NCI-H2196 treated with DMSO at 0.1 percent for 48 hours (cell line): Measurements from ENCODE around the gene IRGQ.

Source experiments
- DNase-seq: peaks from one replicate; lab custom pipeline; 2025; ENCODE audit not compliant: unreplicated experiment; lab: John Stamatoyannopoulos, UW

Gene IRGQ

DNA sequence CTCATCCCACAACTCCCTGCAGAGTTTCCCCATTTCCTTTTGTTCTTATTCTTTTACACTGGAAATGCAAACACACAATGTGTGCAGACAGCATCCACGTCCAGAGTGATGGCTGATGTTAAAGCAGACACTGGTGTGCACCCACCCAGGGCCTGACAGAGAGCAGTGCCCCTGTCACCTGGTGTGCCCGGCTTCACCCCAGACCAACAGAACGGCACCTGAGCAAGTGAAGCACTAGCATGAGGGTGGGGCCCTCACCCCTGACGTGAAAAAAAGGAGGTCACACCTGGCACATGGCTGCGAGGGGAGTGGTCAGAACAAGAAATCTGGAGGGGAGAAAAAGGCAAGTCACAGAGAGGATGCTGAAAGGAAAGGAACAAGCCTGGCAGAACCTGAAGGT, 50.7 kb downstream of the IRGQ start:
- DNase-seq, result no peak

DNA sequence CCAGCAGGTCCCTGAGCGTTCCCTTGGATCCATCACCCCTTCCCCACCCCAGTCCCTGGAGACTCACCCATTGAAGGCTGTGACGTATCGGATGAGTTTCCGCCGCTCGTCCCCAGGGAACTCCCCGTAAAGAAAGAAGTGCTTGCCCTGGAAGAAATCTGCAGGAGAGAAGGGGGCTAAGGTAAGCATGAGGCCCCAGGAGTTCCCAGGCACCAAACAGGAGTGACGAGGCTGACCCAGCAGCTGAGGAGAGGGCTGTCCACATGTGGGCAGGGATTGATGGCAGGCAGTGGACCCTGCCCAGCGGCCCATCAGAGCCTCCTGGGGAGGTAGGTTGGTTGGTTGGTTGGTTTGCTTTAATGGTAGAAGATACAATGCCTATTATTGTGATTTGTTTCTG, 51.9 kb downstream of the IRGQ start:
- no peak for DNase-seq

DNA sequence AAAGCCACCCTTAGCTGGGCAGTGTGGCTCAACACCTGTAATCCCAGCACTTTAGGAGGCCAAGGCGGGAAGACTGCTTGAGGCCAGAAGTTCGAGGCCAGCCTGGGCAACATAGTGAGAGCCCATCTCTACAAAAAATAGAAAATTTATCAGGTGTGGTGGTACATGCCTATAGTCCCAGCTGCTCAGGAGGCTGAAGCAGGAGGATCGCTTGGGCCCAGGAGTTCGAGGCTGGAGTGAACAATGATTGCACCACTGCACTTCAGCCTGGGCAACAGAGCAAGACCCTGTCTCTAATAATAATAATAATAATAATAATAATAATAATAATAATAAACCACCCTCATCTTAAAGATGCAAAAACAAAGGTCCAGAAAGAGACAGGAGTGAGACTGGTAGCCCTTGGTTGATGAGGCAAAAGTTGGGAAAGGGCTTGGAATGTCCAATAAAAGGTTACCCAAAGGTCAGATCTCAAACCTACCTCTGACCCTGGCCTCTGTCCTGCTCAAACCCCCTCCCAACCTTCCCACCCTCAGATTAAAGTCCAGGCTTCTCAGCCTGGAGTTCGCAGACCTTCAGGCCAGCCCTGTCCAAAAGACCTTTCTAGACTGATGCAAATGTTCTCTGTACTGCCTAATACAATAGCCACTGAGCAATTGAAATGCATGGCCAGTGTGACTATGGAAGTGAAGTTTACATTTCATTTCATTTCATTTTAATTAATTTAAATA, 53.8 kb downstream of the IRGQ start:
- DNase-seq, result no peak

DNA sequence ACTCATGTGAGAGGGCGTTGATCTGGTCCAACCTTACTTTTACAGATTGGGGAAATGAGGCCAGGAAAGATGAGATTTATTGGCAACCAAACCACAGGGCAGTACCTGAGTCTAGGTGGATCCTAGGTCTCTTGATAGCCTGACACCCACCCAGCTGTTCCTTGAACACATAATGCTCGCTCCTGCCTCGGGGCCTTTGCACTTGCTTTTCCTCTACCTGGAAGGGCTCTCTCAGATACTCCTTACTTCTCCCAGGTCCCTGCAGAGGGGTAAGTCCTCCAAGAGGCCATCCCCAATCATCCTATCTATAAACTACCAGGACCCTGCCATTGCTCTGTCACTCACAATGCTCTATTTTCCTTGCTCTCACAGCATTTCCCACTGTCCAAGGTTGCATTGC, 55.6 kb downstream of the IRGQ start:
- DNase-seq, result no peak

DNA sequence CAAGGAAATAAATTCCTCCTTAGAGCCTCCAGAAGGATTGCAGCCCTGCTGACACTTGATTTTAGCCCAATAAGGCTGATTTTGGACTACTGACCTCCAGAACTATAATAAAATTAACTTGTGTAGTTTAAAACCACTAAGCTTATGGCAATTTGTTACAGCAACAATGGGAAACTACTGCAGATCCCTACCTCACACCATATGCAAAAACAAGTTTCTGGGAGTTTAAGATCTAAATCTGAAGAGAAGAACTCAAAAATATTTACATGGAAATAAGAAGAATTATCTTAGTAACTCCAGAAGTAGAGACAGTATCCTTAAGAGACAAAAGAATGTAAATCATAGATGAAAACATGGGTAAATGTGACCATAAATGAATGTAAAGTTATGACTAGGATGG, 57.0 kb downstream of the IRGQ start:
- DNase-seq, result no peak

DNA sequence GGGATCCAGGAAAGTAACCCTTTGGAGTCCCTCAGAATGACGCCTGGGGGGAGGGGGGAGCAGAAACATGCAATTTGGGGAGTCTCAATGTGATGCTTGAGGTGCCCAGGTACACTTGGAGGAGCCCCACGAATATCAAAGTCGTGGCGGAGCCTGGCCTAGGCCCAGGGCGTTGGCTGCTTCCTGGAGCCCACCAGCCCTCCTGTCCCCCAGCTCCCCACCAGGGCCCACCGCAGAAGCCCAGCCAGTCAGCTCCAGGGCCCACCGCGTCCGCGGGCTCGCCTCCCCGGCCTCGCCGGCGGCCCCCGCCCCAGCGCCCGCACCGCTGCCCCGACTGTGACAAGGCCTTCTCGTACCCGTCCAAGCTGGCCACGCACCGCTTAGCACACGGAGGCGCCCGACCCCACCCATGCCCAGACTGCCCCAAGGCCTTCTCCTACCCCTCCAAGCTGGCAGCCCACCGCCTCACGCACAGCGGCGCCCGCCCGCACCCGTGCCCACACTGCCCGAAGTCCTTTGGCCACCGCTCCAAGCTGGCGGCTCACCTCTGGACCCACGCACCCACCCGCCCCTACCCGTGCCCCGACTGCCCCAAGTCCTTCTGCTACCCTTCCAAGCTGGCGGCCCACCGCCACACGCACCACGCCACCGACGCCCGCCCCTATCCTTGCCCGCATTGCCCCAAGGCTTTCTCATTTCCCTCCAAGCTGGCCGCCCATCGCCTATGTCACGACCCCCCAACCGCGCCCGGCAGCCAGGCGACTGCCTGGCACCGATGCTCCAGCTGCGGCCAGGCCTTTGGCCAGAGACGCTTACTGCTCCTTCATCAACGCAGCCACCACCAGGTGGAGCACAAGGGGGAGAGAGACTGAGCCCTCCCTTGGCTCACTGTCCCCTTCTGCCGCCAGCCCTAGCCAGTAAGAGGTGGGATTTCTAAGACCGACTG, 60.8 kb downstream of the IRGQ start:
- peak; percentile 8 for DNase-seq
